Cardiac fibroblast (primary cell): ENCODE measurements around the gene SLC22A23.

ENCODE experiments used
- DNase-seq, 2 donors: peaks; one replicate each; pipeline versions ENCODE4 v3.0.0 to v3.0.0-alpha.2; 2010; ENCODE audit warnings: low read depth in 2 of 2
- H3K4me3 ChIP-seq, 2 donors: replicated peaks in 1 of 2; 1 replicate in 1 of 2; 2 replicates in 1 of 2; pipeline ENCODE4 v1.5.1; 2011; ENCODE audit warnings: low read depth in 2 of 2, low read length in 2 of 2, mild to moderate bottlenecking in 2 of 2, moderate library complexity in 1 of 2
- TF ChIP-seq, protein P1 (sequence below): IDR thresholded peaks from one replicate; pipeline ENCODE4 v1.5.1; 2011; ENCODE audit warnings: low read depth, mild to moderate bottlenecking, low read length, inconsistent platforms

The SLC22A23 gene

DNA sequence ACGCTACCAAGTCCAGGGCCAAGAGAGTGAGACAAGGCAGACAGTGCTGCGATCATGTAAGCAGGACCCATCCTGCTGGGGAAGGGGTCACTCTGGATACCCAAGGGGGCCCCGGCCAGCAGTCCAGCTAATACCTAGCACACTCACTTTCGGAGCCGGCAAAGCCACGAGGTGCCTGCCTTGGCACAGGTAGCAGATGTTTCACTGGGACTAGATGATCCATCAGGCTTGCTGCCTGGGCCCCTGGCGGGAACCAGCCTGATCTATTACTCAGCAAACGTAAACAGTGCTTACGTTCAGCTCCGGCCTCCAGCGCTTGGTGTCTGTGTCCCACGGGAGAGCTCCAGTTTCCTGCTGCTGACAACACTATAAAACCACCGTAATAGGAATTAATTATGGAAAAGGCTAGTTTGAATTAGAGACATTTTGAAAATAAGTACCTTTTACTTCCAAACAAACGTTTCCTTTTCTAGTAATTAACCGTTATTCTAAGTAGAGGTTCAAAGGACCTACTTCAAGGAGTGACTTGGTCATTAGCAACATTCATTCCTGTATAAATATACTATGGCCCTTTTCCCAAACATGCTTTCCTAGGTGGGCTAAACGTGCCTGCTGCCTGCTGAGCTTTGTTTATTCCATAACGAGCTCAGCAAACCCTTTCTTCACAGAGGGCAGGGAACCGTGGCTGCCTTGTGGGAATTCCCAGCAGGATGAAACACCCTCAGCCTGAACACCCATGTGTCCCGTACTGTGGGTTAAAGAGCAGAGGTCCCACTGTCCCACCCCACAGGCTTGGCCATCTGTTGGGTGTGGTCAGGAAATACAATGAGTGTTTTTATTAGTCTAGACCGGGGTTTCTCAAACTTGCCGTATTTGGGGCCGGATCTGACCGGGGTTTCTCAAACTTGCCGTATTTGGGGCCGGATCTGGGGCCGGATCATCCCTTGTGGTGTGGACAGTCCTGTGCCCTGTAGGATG, 18.4 kb downstream of the SLC22A23 start:
- no peak overlapping the region for H3K4me3 ChIP-seq
- TF ChIP-seq, protein P1, sequence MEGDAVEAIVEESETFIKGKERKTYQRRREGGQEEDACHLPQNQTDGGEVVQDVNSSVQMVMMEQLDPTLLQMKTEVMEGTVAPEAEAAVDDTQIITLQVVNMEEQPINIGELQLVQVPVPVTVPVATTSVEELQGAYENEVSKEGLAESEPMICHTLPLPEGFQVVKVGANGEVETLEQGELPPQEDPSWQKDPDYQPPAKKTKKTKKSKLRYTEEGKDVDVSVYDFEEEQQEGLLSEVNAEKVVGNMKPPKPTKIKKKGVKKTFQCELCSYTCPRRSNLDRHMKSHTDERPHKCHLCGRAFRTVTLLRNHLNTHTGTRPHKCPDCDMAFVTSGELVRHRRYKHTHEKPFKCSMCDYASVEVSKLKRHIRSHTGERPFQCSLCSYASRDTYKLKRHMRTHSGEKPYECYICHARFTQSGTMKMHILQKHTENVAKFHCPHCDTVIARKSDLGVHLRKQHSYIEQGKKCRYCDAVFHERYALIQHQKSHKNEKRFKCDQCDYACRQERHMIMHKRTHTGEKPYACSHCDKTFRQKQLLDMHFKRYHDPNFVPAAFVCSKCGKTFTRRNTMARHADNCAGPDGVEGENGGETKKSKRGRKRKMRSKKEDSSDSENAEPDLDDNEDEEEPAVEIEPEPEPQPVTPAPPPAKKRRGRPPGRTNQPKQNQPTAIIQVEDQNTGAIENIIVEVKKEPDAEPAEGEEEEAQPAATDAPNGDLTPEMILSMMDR: no peak
- peak; percentile 86 to 97 for DNase-seq

DNA sequence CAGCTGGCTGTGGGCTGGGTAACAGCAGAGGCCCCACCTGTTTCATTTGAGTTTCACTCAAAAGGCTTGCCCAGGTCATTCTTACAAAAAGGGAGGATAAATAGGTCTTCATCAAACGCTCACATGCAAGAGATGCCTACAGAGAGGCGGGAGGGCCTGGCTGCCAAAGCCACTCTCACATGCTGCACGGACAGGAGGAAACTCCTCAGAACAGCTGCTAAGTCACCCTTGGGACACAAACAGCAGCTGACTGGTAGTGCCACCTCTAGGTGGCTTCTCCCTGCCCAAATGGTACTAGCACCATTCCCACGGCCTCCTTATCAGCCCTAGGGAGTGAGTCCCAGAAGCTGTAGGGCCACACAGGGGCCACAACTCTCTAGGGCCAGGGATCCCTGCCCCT, 23.8 kb downstream of the SLC22A23 start:
- TF ChIP-seq, protein P1: no peak
- no peak for DNase-seq
- no peak overlapping the region for H3K4me3 ChIP-seq

DNA sequence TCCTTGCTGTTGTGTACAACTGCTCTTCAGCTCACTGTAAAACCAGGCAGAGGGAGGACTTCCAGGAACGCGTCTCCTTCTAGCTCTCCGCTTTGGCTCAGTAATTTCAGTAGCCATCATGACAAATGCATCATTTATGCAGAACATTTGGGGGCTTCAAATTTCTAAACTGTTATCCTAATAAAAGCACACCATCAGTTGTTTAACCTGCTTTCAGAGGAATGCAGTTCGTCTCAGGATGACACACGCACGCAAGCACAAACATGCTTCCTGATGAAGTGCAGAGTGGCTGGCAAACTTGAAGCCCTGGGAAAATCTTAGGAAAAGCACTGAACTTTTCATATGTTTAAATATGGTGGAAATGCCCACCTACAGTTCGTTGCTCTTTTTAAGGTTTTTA, 24.4 kb downstream of the SLC22A23 start:
- TF ChIP-seq, protein P1: no peak
- DNase-seq: no peak
- no peak overlapping the region for H3K4me3 ChIP-seq

DNA sequence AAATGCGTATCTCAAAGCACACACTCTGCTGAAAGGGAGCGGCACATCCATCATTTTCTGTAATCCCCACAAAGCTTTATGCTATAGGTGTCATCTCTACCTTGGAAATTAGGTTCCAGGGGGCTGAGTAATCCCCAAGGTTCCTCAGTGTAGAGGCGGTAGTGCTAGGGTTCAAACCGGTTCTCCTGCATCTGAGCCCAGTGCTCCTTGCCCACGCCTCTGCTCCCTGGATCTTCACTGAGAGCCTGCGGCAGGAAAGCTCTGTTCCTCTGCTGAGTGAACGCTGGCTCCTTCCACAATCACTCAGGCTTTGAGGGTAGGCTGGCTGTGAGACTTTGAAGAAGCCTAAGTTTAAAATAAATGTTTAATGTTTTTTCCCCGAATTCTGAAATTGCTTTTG, 24.9 kb downstream of the SLC22A23 start:
- no peak for DNase-seq
- no peak overlapping the region for H3K4me3 ChIP-seq
- TF ChIP-seq, protein P1: no peak

DNA sequence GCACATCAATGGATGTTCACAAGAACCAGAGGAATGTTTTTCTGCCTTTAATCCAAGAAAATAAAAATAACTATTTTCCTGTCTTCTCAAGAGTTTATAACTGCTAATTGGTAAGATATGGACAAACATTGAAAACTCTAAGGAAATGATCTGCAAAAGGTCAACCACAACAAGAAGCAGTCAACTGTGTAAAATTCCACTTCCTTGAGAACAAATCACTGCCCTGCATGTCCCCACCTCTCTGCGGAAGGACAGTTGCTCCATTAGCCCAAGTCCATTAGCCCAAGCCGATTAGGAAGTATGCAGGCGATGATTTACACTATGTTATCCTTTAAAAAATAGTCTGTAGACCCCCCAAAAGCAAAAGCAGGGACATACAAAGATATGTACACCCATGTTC, 27.6 kb downstream of the SLC22A23 start:
- DNase-seq: no peak
- no peak overlapping the region for H3K4me3 ChIP-seq
- TF ChIP-seq, protein P1: no peak

DNA sequence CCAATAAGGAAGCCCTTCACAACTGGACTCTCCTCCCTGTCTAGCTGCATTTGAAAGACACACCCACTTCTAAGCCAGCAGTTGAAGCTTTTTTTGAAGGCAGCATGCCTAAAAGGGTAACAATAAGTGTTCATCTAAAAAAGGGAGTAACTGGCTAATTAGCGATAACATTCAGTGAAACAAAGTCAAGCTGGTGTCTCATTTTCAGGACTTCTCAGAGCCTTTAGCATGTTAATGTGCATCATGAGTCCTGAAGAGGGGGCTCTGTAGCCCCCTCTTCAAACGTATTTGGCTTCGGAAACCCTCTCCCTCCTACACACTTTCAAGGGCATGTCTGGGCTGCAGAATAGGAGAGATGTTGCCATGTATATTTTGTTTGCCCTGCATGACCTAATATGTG, 28.1 kb downstream of the SLC22A23 start:
- H3K4me3 ChIP-seq: no peak overlapping the region
- TF ChIP-seq, protein P1: no peak
- no peak for DNase-seq
